Gastroesophageal sphincter (tissue), 3 donors: ENCODE measurements around the gene BLOC1S3.

Experiments used
- EP300 ChIP-seq: sonication (generic); formaldehyde crosslinking; IDR thresholded peaks from one replicate; pipeline ENCODE4 v1.6.1; 2017; ENCODE audit warnings: antibody characterized with exemption, mild to moderate bottlenecking
- POLR2A ChIP-seq, 2 donors: fragments of 450-650 bp; IDR thresholded peaks; one replicate each; pipeline ENCODE4 v1.6.1; 2017; ENCODE audit warnings: antibody characterized with exemption in 2 of 2, mild to moderate bottlenecking in 2 of 2, moderate library complexity in 1 of 2
- TF ChIP-seq, protein P1 (sequence below), 4 experiments: fragments of 200-600 bp in 2 of 4; fragments of 450-650 bp in 2 of 4; sonication (generic) in 1 of 4; IDR thresholded peaks; one replicate each; pipeline ENCODE4 v1.5.1; 2017 to 2019; ENCODE audit warnings: antibody characterized with exemption in 4 of 4, mild to moderate bottlenecking in 2 of 4, moderate library complexity in 2 of 4

GRCh38 chr19:45159210-45159970 lies 19.2 kb upstream of the BLOC1S3 start:
- TF ChIP-seq, protein P1, sequence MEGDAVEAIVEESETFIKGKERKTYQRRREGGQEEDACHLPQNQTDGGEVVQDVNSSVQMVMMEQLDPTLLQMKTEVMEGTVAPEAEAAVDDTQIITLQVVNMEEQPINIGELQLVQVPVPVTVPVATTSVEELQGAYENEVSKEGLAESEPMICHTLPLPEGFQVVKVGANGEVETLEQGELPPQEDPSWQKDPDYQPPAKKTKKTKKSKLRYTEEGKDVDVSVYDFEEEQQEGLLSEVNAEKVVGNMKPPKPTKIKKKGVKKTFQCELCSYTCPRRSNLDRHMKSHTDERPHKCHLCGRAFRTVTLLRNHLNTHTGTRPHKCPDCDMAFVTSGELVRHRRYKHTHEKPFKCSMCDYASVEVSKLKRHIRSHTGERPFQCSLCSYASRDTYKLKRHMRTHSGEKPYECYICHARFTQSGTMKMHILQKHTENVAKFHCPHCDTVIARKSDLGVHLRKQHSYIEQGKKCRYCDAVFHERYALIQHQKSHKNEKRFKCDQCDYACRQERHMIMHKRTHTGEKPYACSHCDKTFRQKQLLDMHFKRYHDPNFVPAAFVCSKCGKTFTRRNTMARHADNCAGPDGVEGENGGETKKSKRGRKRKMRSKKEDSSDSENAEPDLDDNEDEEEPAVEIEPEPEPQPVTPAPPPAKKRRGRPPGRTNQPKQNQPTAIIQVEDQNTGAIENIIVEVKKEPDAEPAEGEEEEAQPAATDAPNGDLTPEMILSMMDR (IDR thresholded peaks at IDR 0.05) = no peak
- TF ChIP-seq EP300 = no peak
- no peak for TF ChIP-seq POLR2A (IDR thresholded peaks at IDR 0.05)
